ENCODE data around the gene LTF. TPM values are rescaled to one million over a fixed set of nuclear protein-coding genes. Genes with fewer than 3 reads are reported as not detected.

Gene LTF
- total RNA-seq (not detected), polyA plus RNA-seq (not detected)

- no peaks in the 10 kb centered on the region for H3K4me1 ChIP-seq (ENCODE audit: insufficient read depth, low read length)
- no peak within 1 kb of the TSS for H3K4me3 ChIP-seq (ENCODE audit: low read length in 2 of 2)
- ChIA-PET CTCF (ENCODE audit: partially characterized antibody) (no interaction called here), POLR2A (ENCODE audit: partially characterized antibody) (interaction anchor here (0.7 kb wide), 1 partner anchor 24 kb away, joined by 4 read pairs; no protein-coding TSS in a partner anchor)
- Mint-ChIP-seq H3K4me3 (no peak within 1 kb of the TSS), H3K9me3 (peaks cover 0 to 8% (median under 1%) of the 10 kb centered on the region in 8 donors), H3K36me3 (no peaks in the 10 kb centered on the region), H3K4me1 (no peaks in the 10 kb centered on the region), H3K27ac (no peak within 1 kb of the TSS), H3K27me3 (peaks cover 27 to 39% of the 10 kb centered on the region in 2 donors)
- no peak for DNase-seq
- H3K27me3 ChIP-seq (ENCODE audit: insufficient read depth, low read length) = peaks cover 9% of the 10 kb centered on the region
- no peaks in the 10 kb centered on the region for H3K9me3 ChIP-seq (ENCODE audit: control insufficient read depth in 1 of 2, low read length in 2 of 2)
- intact Hi-C loops (cut with micrococcal nuclease) = no loop called here
- H3K36me3 ChIP-seq (ENCODE audit: insufficient read depth, low read length) = no peaks in the 10 kb centered on the region
- H3K27ac ChIP-seq (ENCODE audit: low read depth, low read length) = no peak within 1 kb of the TSS
These were observed at the start of gene LTF for GRCh38 chr3:46464326-46465195. Gene LTF, minus strand, starts transcription at chr3:46464905. Its CDS starts 38 bp downstream, at chr3:46464867.

DNA sequence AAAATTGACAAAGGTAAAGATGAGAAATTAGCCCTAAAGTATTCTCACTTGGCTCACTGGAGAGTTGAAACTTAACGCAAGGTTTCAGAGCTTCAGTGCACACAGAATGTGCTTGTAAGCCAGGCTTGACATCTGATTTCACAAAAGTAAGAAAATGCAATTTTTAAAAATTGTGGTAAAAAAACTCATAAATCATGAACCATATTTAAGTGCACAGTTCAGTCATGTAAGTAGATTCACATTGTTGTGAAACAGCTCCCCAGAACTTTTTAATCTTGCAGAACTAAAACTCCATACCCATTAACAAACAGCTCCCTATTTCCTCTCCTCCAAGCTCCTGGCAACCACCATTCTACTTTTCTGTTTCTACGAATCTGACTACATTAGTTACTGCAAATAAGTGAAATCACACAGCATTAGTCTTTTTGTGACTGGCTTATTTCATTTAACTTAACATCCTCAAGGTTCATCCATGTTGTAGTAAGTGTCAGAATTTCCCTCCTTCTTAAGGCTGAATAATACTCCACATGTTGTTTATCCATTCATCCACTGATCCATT is 47.6 kb upstream of the LTF start:
- no peak overlapping the region for H3K27ac ChIP-seq (ENCODE audit: low read depth, low read length)
- H3K27me3 ChIP-seq (ENCODE audit: insufficient read depth, low read length) = no peaks in the 10 kb centered on the region
- H3K4me3 Mint-ChIP-seq = no peak overlapping the region
- intact Hi-C loops (cut with micrococcal nuclease) = no loop called here
- H3K27me3 Mint-ChIP-seq = peaks cover 2 to 5% of the 10 kb centered on the region in 2 donors
- ChIA-PET POLR2A (ENCODE audit: partially characterized antibody) (no interaction called here), CTCF (ENCODE audit: partially characterized antibody) (interaction anchor here (2.2 kb wide), 1 partner anchor 24 kb away, joined by 6 read pairs; no protein-coding TSS in a partner anchor)
- no peaks in the 10 kb centered on the region for H3K9me3 ChIP-seq (ENCODE audit: control insufficient read depth in 1 of 2, low read length in 2 of 2)
- DNase-seq = no peak
- H3K36me3 Mint-ChIP-seq = no peaks in the 10 kb centered on the region
- H3K9me3 Mint-ChIP-seq = no peaks in the 10 kb centered on the region
- H3K27ac Mint-ChIP-seq = peak overlapping the region in 1 of 7 donors; percentile 53
- no peaks in the 10 kb centered on the region for H3K4me1 ChIP-seq (ENCODE audit: insufficient read depth, low read length)
- no peaks in the 10 kb centered on the region for H3K4me1 Mint-ChIP-seq
- no peaks in the 10 kb centered on the region for H3K36me3 ChIP-seq (ENCODE audit: insufficient read depth, low read length)
- H3K4me3 ChIP-seq (ENCODE audit: low read length in 2 of 2) = no peak overlapping the region

- Histone ChIP-seq H3K4me1 (ENCODE audit: insufficient read depth, low read length) (no peaks in the 10 kb centered on the region), H3K36me3 (ENCODE audit: insufficient read depth, low read length) (no peaks in the 10 kb centered on the region), H3K9me3 (ENCODE audit: control insufficient read depth in 1 of 2, low read length in 2 of 2) (no peaks in the 10 kb centered on the region), H3K27ac (ENCODE audit: low read depth, low read length) (no peak overlapping the region), H3K27me3 (ENCODE audit: insufficient read depth, low read length) (no peaks in the 10 kb centered on the region), H3K4me3 (ENCODE audit: low read length in 2 of 2) (no peak overlapping the region)
- Mint-ChIP-seq H3K4me1 (peaks cover 4 to 6% (median 6%) of the 10 kb centered on the region in 4 donors), H3K4me3 (no peak overlapping the region), H3K36me3 (no peaks in the 10 kb centered on the region), H3K27me3 (peaks cover 2 to 5% of the 10 kb centered on the region in 2 donors), H3K27ac (no peak overlapping the region), H3K9me3 (no peaks in the 10 kb centered on the region)
- ChIA-PET POLR2A (ENCODE audit: partially characterized antibody) (no interaction called here), CTCF (ENCODE audit: partially characterized antibody) (interaction anchor here (1.0 to 2.1 kb wide), 4 partner anchors 10 to 119 kb away, joined by 3 to 16 read pairs (median 10); partner anchors contain the start of gene RTP3)
- DNase-seq = no peak
- intact Hi-C loops (cut with micrococcal nuclease) = no loop called here
These were observed 45.0 kb upstream of the LTF start for GRCh38 chr3:46509661-46510187.

DNA sequence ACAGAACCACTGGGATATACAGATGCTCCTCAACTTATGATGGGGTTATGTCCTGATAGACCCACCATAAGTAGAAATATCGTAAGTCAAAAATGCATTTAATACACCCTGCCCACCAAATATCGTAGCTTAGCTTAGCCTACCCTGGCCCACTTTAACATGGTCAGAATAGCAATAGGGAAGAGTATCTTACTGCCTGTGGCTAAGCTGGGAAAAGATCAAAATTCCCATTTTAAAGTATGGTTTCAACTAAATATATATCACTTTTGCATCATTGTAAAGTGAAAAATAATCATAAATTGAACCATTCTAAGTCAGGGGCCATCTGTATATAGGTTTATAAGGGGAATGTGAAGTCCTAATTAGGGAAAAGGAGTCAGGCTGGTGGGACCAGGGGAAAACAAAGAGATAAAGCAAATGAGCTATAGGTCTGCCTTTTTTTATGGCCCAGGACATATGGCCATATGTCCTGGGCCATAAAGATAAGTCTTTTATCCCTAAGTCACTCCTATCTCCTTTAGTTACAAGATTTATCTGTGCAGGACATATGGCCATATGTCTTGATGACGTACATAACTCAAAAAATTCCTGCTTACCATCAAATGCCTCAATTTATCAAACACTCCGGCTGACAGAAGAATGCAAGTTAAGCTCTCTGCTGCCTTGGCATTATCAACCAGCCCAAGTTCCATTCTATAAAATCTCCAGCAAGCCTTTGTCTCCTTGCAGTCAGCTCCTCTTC is 44.3 kb upstream of the LTF start:
- no peaks in the 10 kb centered on the region for H3K36me3 ChIP-seq (ENCODE audit: insufficient read depth, low read length)
- H3K27ac ChIP-seq (ENCODE audit: low read depth, low read length) = no peak overlapping the region
- intact Hi-C loops (cut with micrococcal nuclease) = no loop called here
- H3K4me1 ChIP-seq (ENCODE audit: insufficient read depth, low read length) = no peaks in the 10 kb centered on the region
- CTCF ChIA-PET (ENCODE audit: partially characterized antibody) = interaction anchor here (1.0 to 2.1 kb wide), 4 partner anchors 9 to 120 kb away, joined by 3 to 16 read pairs (median 10); partner anchors contain the start of gene RTP3
- DNase-seq = no peak
- no peaks in the 10 kb centered on the region for H3K27me3 ChIP-seq (ENCODE audit: insufficient read depth, low read length)
- POLR2A ChIA-PET (ENCODE audit: partially characterized antibody) = no interaction called here
- H3K4me3 Mint-ChIP-seq = no peak overlapping the region
- H3K27me3 Mint-ChIP-seq = peaks cover 2 to 5% of the 10 kb centered on the region in 2 donors
- no peak overlapping the region for H3K4me3 ChIP-seq (ENCODE audit: low read length in 2 of 2)
- H3K4me1 Mint-ChIP-seq = peaks cover 4 to 7% (median 6%) of the 10 kb centered on the region in 4 donors
- no peaks in the 10 kb centered on the region for H3K9me3 ChIP-seq (ENCODE audit: control insufficient read depth in 1 of 2, low read length in 2 of 2)
- H3K36me3 Mint-ChIP-seq = no peaks in the 10 kb centered on the region
- H3K27ac Mint-ChIP-seq = no peak overlapping the region
- no peaks in the 10 kb centered on the region for H3K9me3 Mint-ChIP-seq

GRCh38 chr3:46506526-46506925 is 41.8 kb upstream of the LTF start:
- H3K4me3 ChIP-seq (ENCODE audit: low read length in 2 of 2) = no peak overlapping the region
- no peaks in the 10 kb centered on the region for H3K27me3 ChIP-seq (ENCODE audit: insufficient read depth, low read length)
- POLR2A ChIA-PET (ENCODE audit: partially characterized antibody) = no interaction called here
- H3K27me3 Mint-ChIP-seq = peaks cover 0 to 3% of the 10 kb centered on the region in 2 donors
- DNase-seq = no peak
- H3K4me3 Mint-ChIP-seq = no peak overlapping the region
- no peak overlapping the region for H3K27ac ChIP-seq (ENCODE audit: low read depth, low read length)
- CTCF ChIA-PET (ENCODE audit: partially characterized antibody) = no interaction called here
- H3K9me3 Mint-ChIP-seq = peaks cover 0 to 1% (median 0%) of the 10 kb centered on the region in 8 donors
- no peaks in the 10 kb centered on the region for H3K4me1 ChIP-seq (ENCODE audit: insufficient read depth, low read length)
- H3K4me1 Mint-ChIP-seq = peaks cover 4 to 7% (median 6%) of the 10 kb centered on the region in 4 donors
- intact Hi-C loops (cut with micrococcal nuclease) = no loop called here
- H3K9me3 ChIP-seq (ENCODE audit: control insufficient read depth in 1 of 2, low read length in 2 of 2) = no peaks in the 10 kb centered on the region
- no peak overlapping the region for H3K27ac Mint-ChIP-seq
- no peaks in the 10 kb centered on the region for H3K36me3 Mint-ChIP-seq
- H3K36me3 ChIP-seq (ENCODE audit: insufficient read depth, low read length) = no peaks in the 10 kb centered on the region

GRCh38 chr3:46505953-46506352 is 41.2 kb upstream of the LTF start:
- H3K4me1 Mint-ChIP-seq = peaks cover 4 to 7% (median 6%) of the 10 kb centered on the region in 4 donors
- peaks cover 0 to 1% (median 0%) of the 10 kb centered on the region in 8 donors for H3K9me3 Mint-ChIP-seq
- ChIA-PET POLR2A (ENCODE audit: partially characterized antibody) (no interaction called here), CTCF (ENCODE audit: partially characterized antibody) (interaction anchor here (1.3 kb wide), 1 partner anchor 16 kb away, joined by 3 read pairs; no protein-coding TSS in a partner anchor)
- H3K27ac Mint-ChIP-seq = no peak overlapping the region
- H3K4me3 Mint-ChIP-seq = no peak overlapping the region
- no peak overlapping the region for H3K4me3 ChIP-seq (ENCODE audit: low read length in 2 of 2)
- H3K4me1 ChIP-seq (ENCODE audit: insufficient read depth, low read length) = no peaks in the 10 kb centered on the region
- H3K36me3 Mint-ChIP-seq = no peaks in the 10 kb centered on the region
- DNase-seq = no peak
- H3K27ac ChIP-seq (ENCODE audit: low read depth, low read length) = no peak overlapping the region
- no peaks in the 10 kb centered on the region for H3K36me3 ChIP-seq (ENCODE audit: insufficient read depth, low read length)
- intact Hi-C loops (cut with micrococcal nuclease) = no loop called here
- no peaks in the 10 kb centered on the region for H3K27me3 ChIP-seq (ENCODE audit: insufficient read depth, low read length)
- H3K9me3 ChIP-seq (ENCODE audit: control insufficient read depth in 1 of 2, low read length in 2 of 2) = no peaks in the 10 kb centered on the region
- H3K27me3 Mint-ChIP-seq = peaks cover 0 to 3% of the 10 kb centered on the region in 2 donors

All from CD4-positive, alpha-beta memory T cell (primary cell).